Measurements from ENCODE around the gene TSPEAR.
"Not testable (repeated sequence)": the region's sequence is repeated elsewhere in the genome, so short reads cannot be mapped to it uniquely, and the experiment has no call there.

Gene TSPEAR

GRCh38 chr21:44564099-44564498, 147.3 kb downstream of the TSPEAR start:
- no peak for DNase-seq

GRCh38 chr21:44558695-44559094, 152.7 kb downstream of the TSPEAR start, which contains the start of gene KRTAP10-3:
Gene KRTAP10-3, minus strand, starts transcription at chr21:44558795. Its CDS starts 80 bp downstream, at chr21:44558715.
- no peak for DNase-seq

GRCh38 chr21:44558329-44558675, 153.1 kb downstream of the TSPEAR start:
- DNase-seq = not testable (repeated sequence)

GRCh38 chr21:44557491-44558328, 153.7 kb downstream of the TSPEAR start:
- no peak for DNase-seq

DNA sequence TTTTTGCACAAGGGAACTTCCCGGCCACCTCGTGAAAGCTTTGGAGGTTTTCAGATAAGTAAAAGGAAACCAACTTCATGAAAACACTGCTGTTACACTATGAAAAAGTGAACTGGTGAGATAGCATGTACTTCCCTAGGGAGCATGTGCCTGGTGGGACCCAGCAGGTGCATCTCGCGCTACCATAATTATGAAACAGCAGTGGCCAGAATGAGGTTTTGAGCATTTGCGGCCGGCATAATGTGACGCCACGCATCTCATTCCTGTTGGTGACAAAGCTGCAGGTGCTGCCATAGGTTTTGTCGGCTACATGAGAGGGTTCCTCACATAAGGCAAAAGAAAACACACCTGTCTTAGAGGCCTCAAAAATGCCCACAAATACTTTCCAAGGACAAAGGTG, 154.5 kb downstream of the TSPEAR start:
- DNase-seq = no peak

- DNase-seq = no peak
Observed at GRCh38 chr21:44555200-44555875, 156.0 kb downstream of the TSPEAR start.

DNA sequence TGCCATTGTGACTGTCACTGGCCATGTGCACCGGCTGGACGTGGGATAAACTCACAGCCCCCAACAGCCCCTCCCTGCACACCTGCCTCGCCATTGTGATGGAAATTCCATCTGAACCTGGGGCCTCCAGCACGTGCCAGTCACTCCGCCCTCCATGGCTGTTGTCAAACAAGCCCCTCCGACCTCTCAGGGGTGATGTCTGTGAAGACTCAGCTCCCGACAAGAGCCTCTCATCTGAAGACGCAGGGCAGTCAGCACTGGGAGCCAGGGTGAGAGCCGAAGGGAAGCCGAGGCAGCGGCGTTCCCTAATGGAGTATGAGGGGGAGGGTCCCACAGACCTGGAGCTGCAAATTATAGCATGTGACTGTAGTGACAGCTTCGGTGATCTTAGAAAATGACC, 158.7 kb downstream of the TSPEAR start:
- DNase-seq = no peak

- DNase-seq = no peak
Observed at GRCh38 chr21:44552136-44552535, 159.2 kb downstream of the TSPEAR start.

GRCh38 chr21:44551340-44551961, 159.9 kb downstream of the TSPEAR start, which contains the start of gene KRTAP10-2:
Gene KRTAP10-2, minus strand, starts transcription at chr21:44551505. Its CDS starts 47 bp downstream, at chr21:44551458.
- DNase-seq = no peak

- no peak for DNase-seq
Observed at GRCh38 chr21:44550807-44551206, 160.6 kb downstream of the TSPEAR start.

GRCh38 chr21:44550285-44550684, 161.1 kb downstream of the TSPEAR start:
- not testable (repeated sequence) for DNase-seq

- no peak for DNase-seq
Observed at GRCh38 chr21:44549525-44550211, 161.7 kb downstream of the TSPEAR start.

DNA sequence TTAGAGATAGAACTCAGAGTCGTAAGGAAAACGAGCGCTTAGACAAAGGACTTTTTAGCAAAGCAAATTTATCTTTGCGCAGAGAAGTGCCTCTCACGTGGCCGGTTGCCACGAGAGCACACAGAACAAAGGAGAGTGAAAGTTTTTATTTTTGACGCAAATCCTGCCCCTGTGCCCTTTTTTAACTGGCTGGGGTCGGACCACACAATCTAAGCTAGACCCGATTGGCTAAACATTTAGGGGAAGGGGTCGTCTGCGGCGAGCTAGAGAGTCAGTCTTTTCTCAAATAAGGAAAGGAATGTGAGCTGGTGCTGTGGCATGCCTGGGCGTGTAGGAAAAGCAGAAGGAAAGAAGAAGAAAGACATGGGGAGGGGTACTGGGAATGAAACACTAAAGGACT, 162.4 kb downstream of the TSPEAR start:
- no peak for DNase-seq

GRCh38 chr21:44548381-44548780, 163.0 kb downstream of the TSPEAR start:
- no peak for DNase-seq

GRCh38 chr21:44547656-44548331, 163.6 kb downstream of the TSPEAR start:
- no peak for DNase-seq

DNA sequence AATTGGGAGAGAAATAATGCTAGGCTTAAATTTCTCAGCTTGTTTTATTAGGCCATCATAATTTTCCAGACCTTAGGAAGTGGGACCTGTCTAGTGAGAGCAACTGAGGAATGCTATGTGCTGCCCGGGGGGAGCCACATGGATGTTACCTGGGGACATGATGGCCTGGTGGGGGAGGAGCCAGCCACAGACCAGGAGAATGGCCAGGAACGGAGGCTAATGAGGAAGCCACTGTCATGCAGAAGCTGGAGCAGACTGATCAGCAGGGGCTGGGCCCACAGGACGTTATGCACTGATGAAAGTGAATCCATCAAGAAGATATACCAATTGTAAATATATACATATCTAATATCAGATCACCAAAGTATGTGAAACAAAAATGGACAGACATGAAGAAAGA, 166.8 kb downstream of the TSPEAR start:
- DNase-seq = no peak

- no peak for DNase-seq
Observed at GRCh38 chr21:44542716-44543115, 168.7 kb downstream of the TSPEAR start.

DNA sequence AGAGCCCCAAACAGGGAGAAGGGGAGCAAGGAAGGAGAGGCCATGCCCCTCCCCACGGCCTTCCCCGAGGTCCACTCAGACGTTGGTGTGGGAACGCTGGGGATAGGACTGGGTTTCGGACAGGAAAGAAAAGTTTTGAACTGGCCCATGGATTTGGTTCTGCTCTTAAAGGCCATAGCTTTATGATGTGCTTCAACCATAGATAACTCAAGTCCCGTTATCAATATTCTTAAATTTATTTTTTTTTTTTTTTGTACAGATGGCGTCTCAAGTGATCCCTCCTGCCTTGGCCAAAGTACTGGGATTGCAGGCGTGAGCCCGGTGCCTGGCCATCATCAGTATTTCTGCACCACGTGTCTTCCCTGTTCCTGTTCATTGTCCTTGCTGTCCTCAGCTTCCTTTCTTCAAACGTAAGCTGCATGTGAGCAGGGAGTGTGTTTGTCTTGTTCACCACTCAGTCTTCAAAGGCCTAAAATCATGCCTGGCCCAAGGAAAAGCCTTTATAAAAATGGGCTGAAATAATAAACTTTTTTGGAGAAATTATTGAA, 170.6 kb downstream of the TSPEAR start:
- DNase-seq = no peak

DNA sequence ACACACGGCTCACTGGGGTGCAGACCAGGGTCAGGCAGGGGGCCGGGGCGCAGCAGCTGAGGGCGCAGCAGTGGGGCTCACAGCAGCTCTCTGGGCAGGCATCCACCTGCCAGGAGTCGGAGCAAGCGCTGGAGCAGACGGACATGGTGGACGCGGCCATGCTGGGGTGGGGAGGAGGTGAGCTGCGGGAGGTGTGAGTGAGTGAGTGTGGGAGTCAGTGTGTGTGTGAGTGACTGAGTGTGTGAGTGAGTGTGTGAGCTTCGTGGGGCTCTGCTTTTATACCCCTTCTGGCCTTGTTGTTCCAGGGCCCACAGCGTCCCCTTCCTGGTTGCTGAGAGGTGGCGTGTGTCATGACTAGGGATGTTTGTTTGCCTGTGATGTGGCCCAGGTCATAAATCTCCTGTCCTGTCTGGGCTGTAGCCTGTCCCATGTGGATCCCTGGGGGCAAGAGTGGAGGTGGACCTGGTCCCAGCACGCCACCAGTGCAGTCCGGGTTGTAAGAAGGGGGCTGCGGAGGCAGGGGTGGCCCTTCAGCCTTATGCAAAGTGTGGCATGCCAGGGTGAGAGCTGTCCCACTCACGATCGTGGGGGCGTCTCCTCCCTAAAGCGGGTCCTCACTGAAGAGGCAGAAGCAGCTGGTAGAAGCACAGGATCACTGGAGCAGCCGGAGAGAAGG, 171.2 kb downstream of the TSPEAR start, which contains the start of gene KRTAP10-1:
Gene KRTAP10-1, minus strand, starts transcription at position 205 of the 676 bp plus-strand sequence. Its CDS starts 45 bp downstream, at position 160.
- no peak for DNase-seq

- no peak for DNase-seq
Observed at GRCh38 chr21:44539046-44539445, 172.3 kb downstream of the TSPEAR start.

Data from SHP77 treated with DMSO at 0.1 percent for 48 hours (cell line).